Ecto neural progenitor cell (in vitro differentiated cells): Measurements from ENCODE around the gene SLC6A4.

ENCODE experiments used
- DNase-seq: peaks from one replicate; pipeline ENCODE4 v3.0.0-alpha.2; 2018; ENCODE audit warnings: low spot score

SLC6A4 gene

GRCh38 chr17:30235386-30236296, at the start of gene SLC6A4:
Gene SLC6A4 (minus strand): TSS chr17:30235697. CDS start chr17:30221958, 13,739 bp downstream.
- peak; percentile 71 for DNase-seq

GRCh38 chr17:30279156-30279555, 43.7 kb upstream of the SLC6A4 start:
- DNase-seq: no peak

- no peak for DNase-seq
Measured at GRCh38 chr17:30278032-30278431, 42.5 kb upstream of the SLC6A4 start.

- DNase-seq: no peak
Measured at GRCh38 chr17:30275911-30276310, 40.4 kb upstream of the SLC6A4 start.

GRCh38 chr17:30274887-30275286, 39.4 kb upstream of the SLC6A4 start:
- no peak for DNase-seq

GRCh38 chr17:30273373-30273772, 37.9 kb upstream of the SLC6A4 start:
- DNase-seq: no peak

- DNase-seq: no peak
Measured at GRCh38 chr17:30271102-30271501, 35.6 kb upstream of the SLC6A4 start.

GRCh38 chr17:30267625-30268024, 32.1 kb upstream of the SLC6A4 start:
- no peak for DNase-seq

- no peak for DNase-seq
Measured at GRCh38 chr17:30263552-30264333, 28.2 kb upstream of the SLC6A4 start.

GRCh38 chr17:30256756-30257506, 21.4 kb upstream of the SLC6A4 start:
- no peak for DNase-seq

GRCh38 chr17:30254150-30254549, 18.7 kb upstream of the SLC6A4 start:
- DNase-seq: no peak

- no peak for DNase-seq
Measured at GRCh38 chr17:30253312-30253711, 17.8 kb upstream of the SLC6A4 start.

GRCh38 chr17:30251931-30252330, 16.4 kb upstream of the SLC6A4 start:
- no peak for DNase-seq

GRCh38 chr17:30249460-30249859, 14.0 kb upstream of the SLC6A4 start:
- DNase-seq: no peak

GRCh38 chr17:30248786-30249185, 13.3 kb upstream of the SLC6A4 start:
- DNase-seq: no peak

- no peak for DNase-seq
Measured at GRCh38 chr17:30246460-30246859, 11.0 kb upstream of the SLC6A4 start.

- no peak for DNase-seq
Measured at GRCh38 chr17:30244853-30245385, 9.4 kb upstream of the SLC6A4 start.

GRCh38 chr17:30243568-30243967, 8.1 kb upstream of the SLC6A4 start:
- DNase-seq: no peak

GRCh38 chr17:30243002-30243401, 7.5 kb upstream of the SLC6A4 start:
- DNase-seq: no peak

- DNase-seq: no peak
Measured at GRCh38 chr17:30241051-30241450, 5.6 kb upstream of the SLC6A4 start.

- no peak for DNase-seq
Measured at GRCh38 chr17:30240177-30240576, 4.7 kb upstream of the SLC6A4 start.

- DNase-seq: peak; percentile 44
Measured at GRCh38 chr17:30239089-30239462, 3.6 kb upstream of the SLC6A4 start.
